Measurements from ENCODE around the gene PRKCA.

The PRKCA gene

GRCh38 chr17:66632731-66633130 lies 330.3 kb downstream of the PRKCA start:
- TF ChIP-seq, protein P1, sequence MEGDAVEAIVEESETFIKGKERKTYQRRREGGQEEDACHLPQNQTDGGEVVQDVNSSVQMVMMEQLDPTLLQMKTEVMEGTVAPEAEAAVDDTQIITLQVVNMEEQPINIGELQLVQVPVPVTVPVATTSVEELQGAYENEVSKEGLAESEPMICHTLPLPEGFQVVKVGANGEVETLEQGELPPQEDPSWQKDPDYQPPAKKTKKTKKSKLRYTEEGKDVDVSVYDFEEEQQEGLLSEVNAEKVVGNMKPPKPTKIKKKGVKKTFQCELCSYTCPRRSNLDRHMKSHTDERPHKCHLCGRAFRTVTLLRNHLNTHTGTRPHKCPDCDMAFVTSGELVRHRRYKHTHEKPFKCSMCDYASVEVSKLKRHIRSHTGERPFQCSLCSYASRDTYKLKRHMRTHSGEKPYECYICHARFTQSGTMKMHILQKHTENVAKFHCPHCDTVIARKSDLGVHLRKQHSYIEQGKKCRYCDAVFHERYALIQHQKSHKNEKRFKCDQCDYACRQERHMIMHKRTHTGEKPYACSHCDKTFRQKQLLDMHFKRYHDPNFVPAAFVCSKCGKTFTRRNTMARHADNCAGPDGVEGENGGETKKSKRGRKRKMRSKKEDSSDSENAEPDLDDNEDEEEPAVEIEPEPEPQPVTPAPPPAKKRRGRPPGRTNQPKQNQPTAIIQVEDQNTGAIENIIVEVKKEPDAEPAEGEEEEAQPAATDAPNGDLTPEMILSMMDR (IDR thresholded peaks at IDR 0.05; ENCODE audit: insufficient read depth, low read length), result no peak
- TF ChIP-seq GABPA (IDR thresholded peaks at IDR 0.05; ENCODE audit: low read depth), result no peak
- TF ChIP-seq SPI1 (IDR thresholded peaks at IDR 0.05; ENCODE audit: borderline replicate concordance, low read depth), result no peak
- DNase-seq (ENCODE audit: low read depth in 1 of 2, low spot score in 1 of 2), result no peak
- no peak overlapping the region for H3K27ac ChIP-seq (replicated peaks)
- H3K27me3 ChIP-seq (ENCODE audit: insufficient read depth, poor library complexity, severe bottlenecking), result no peaks in the 10 kb centered on the region
- no peak overlapping the region for H3K4me3 ChIP-seq (replicated peaks; ENCODE audit: insufficient read depth, low read length)

- no peak overlapping the region for H3K27ac ChIP-seq (replicated peaks)
- H3K4me3 ChIP-seq (replicated peaks; ENCODE audit: insufficient read depth, low read length), result no peak overlapping the region
- no peaks in the 10 kb centered on the region for H3K27me3 ChIP-seq (ENCODE audit: insufficient read depth, poor library complexity, severe bottlenecking)
- TF ChIP-seq GABPA (IDR thresholded peaks at IDR 0.05; ENCODE audit: low read depth), result no peak
- TF ChIP-seq SPI1 (IDR thresholded peaks at IDR 0.05; ENCODE audit: borderline replicate concordance, low read depth), result no peak
- TF ChIP-seq, protein P2, sequence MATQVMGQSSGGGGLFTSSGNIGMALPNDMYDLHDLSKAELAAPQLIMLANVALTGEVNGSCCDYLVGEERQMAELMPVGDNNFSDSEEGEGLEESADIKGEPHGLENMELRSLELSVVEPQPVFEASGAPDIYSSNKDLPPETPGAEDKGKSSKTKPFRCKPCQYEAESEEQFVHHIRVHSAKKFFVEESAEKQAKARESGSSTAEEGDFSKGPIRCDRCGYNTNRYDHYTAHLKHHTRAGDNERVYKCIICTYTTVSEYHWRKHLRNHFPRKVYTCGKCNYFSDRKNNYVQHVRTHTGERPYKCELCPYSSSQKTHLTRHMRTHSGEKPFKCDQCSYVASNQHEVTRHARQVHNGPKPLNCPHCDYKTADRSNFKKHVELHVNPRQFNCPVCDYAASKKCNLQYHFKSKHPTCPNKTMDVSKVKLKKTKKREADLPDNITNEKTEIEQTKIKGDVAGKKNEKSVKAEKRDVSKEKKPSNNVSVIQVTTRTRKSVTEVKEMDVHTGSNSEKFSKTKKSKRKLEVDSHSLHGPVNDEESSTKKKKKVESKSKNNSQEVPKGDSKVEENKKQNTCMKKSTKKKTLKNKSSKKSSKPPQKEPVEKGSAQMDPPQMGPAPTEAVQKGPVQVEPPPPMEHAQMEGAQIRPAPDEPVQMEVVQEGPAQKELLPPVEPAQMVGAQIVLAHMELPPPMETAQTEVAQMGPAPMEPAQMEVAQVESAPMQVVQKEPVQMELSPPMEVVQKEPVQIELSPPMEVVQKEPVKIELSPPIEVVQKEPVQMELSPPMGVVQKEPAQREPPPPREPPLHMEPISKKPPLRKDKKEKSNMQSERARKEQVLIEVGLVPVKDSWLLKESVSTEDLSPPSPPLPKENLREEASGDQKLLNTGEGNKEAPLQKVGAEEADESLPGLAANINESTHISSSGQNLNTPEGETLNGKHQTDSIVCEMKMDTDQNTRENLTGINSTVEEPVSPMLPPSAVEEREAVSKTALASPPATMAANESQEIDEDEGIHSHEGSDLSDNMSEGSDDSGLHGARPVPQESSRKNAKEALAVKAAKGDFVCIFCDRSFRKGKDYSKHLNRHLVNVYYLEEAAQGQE (IDR thresholded peaks at IDR 0.05; ENCODE audit: insufficient replicate concordance, low read depth), result no peak
- no peak for TF ChIP-seq POLR2AphosphoS5 (IDR thresholded peaks at IDR 0.05; ENCODE audit: low read depth)
- TF ChIP-seq, protein P1 (IDR thresholded peaks at IDR 0.05; ENCODE audit: insufficient read depth, low read length), result no peak
- DNase-seq (ENCODE audit: low read depth in 1 of 2, low spot score in 1 of 2), result peak; percentile 8 to 52
These were observed 331.0 kb downstream of the PRKCA start for GRCh38 chr17:66633317-66633965.

DNA sequence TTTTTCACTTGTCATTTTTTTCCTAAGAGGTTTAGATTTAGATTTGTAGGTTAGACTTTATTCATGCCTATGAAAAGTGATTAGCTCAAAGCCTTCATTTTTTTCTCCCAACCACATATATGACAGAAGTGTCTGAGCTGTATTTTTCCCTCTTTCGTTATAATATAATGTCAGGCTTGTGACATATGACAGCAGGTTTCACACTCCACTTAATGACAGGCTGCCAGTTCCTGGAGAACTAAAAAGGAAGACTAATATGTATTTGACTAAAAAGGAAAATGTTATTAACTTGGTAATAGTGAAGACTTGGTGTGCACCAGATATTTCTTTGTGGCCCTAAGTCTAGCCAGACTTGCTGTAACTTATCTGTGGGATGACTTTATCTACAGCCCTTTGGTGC lies 331.8 kb downstream of the PRKCA start:
- TF ChIP-seq, protein P2 (IDR thresholded peaks at IDR 0.05; ENCODE audit: insufficient replicate concordance, low read depth), result no peak
- TF ChIP-seq, protein P1 (IDR thresholded peaks at IDR 0.05; ENCODE audit: insufficient read depth, low read length), result no peak
- no peak for TF ChIP-seq GABPA (IDR thresholded peaks at IDR 0.05; ENCODE audit: low read depth)
- Histone ChIP-seq H3K4me3 (replicated peaks; ENCODE audit: insufficient read depth, low read length) (no peak overlapping the region), H3K27me3 (ENCODE audit: insufficient read depth, poor library complexity, severe bottlenecking) (no peaks in the 10 kb centered on the region), H3K27ac (replicated peaks) (no peak overlapping the region)
- DNase-seq (ENCODE audit: low read depth in 1 of 2, low spot score in 1 of 2), result no peak

All from HL-60 (cell line).